ENCODE data around the gene EVA1A. TPM values are rescaled to one million over a fixed set of nuclear protein-coding genes. Genes with fewer than 3 reads are reported as not detected.
A peak's percentile ranks its signal among the peaks of the same experiment; 100 is the strongest.

The EVA1A gene
- total RNA-seq, 1 experiment from 2014 or later, result 10.8 TPM

GRCh38 chr2:75503048-75503607 lies 57.6 kb downstream of the EVA1A start:
- Histone ChIP-seq H2AFZ (no peak overlapping the region), H3K27me3 (ENCODE audit: insufficient read depth, low read depth) (no peaks in the 10 kb centered on the region), H3K4me3 (no peak overlapping the region), H3K9me2 (ENCODE audit: insufficient read depth) (no peaks in the 10 kb centered on the region), H3K4me2 (no peak overlapping the region), H3K9me3 (ENCODE audit: insufficient read depth, low read depth) (no peaks in the 10 kb centered on the region; the same call in 1 of the 2 replicates), H3K27ac (no peak overlapping the region), H3K79me2 (ENCODE audit: low read depth) (no peaks in the 10 kb centered on the region), H3K4me1 (replicated peaks; ENCODE audit: insufficient read depth) (no peaks in the 10 kb centered on the region), H4K20me1 (ENCODE audit: insufficient read depth) (no peaks in the 10 kb centered on the region), H3K36me3 (ENCODE audit: low read depth) (no peaks in the 10 kb centered on the region), H3F3A (ENCODE audit: insufficient read depth, low read depth) (no peaks in the 10 kb centered on the region)
- intact Hi-C loops (cut with micrococcal nuclease; ENCODE audit: unreplicated experiment), result no loop called here
- no peak for TF ChIP-seq EZH2 (IDR thresholded peaks at IDR 0.05; ENCODE audit: low read depth)
- TF ChIP-seq, protein P1, sequence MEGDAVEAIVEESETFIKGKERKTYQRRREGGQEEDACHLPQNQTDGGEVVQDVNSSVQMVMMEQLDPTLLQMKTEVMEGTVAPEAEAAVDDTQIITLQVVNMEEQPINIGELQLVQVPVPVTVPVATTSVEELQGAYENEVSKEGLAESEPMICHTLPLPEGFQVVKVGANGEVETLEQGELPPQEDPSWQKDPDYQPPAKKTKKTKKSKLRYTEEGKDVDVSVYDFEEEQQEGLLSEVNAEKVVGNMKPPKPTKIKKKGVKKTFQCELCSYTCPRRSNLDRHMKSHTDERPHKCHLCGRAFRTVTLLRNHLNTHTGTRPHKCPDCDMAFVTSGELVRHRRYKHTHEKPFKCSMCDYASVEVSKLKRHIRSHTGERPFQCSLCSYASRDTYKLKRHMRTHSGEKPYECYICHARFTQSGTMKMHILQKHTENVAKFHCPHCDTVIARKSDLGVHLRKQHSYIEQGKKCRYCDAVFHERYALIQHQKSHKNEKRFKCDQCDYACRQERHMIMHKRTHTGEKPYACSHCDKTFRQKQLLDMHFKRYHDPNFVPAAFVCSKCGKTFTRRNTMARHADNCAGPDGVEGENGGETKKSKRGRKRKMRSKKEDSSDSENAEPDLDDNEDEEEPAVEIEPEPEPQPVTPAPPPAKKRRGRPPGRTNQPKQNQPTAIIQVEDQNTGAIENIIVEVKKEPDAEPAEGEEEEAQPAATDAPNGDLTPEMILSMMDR (conservative IDR thresholded peaks at IDR 0.05), result no peak
- BruUV-seq (replicated peaks), result no TSS peak
- peak; percentile 45 to 53 for DNase-seq
- POLR2A ChIA-PET (ENCODE audit: unreplicated experiment), result interaction anchor here (0.5 to 0.6 kb wide), 3 partner anchors 103 to 154 kb away, joined by 3 read pairs; no protein-coding TSS in a partner anchor
- CTCF ChIA-PET, result interaction anchor here (0.6 to 1.0 kb wide), 4 partner anchors 38 to 125 kb away, joined by 3 read pairs; no protein-coding TSS in a partner anchor

DNA sequence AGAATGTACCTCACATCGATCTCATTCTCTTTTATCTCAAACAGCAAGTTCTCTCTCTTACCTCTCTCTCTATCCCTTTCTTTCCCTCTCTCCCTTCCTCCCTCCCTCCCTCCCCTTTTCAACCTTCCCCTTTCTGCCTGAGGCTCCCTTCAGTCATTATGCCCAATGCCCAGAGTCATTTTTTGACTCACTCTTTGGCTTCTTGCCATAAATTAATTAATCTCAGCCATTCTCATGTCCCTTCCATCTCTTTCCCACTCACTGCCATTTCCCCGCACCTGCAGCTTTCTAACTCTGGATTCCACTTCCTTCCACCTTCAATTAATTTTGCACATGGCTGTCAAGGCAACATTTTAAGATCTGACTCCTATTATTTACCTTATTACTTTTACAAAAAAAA lies 60.1 kb downstream of the EVA1A start:
- no peaks in the 10 kb centered on the region for H3K36me3 ChIP-seq (ENCODE audit: low read depth)
- intact Hi-C loops (cut with micrococcal nuclease; ENCODE audit: unreplicated experiment), result no loop called here
- H3K9me2 ChIP-seq (ENCODE audit: insufficient read depth), result no peaks in the 10 kb centered on the region
- CTCF ChIA-PET, result no interaction called here
- H3K9me3 ChIP-seq (ENCODE audit: insufficient read depth, low read depth), result no peaks in the 10 kb centered on the region
- H4K20me1 ChIP-seq (ENCODE audit: insufficient read depth), result no peaks in the 10 kb centered on the region
- H3K27ac ChIP-seq, result no peak overlapping the region
- H2AFZ ChIP-seq, result no peak overlapping the region
- no peak for TF ChIP-seq EZH2 (IDR thresholded peaks at IDR 0.05; ENCODE audit: low read depth)
- TF ChIP-seq, protein P1 (conservative IDR thresholded peaks at IDR 0.05), result no peak
- POLR2A ChIA-PET (ENCODE audit: unreplicated experiment), result interaction anchor here (0.7 kb wide), 1 partner anchor 9 kb away, joined by 5 read pairs; no protein-coding TSS in a partner anchor
- H3K79me2 ChIP-seq (ENCODE audit: low read depth), result no peaks in the 10 kb centered on the region
- no peak overlapping the region for H3K4me2 ChIP-seq
- no peaks in the 10 kb centered on the region for H3K4me1 ChIP-seq (replicated peaks; ENCODE audit: insufficient read depth)
- no peak for DNase-seq
- no peaks in the 10 kb centered on the region for H3K27me3 ChIP-seq (ENCODE audit: insufficient read depth, low read depth)
- H3F3A ChIP-seq (ENCODE audit: insufficient read depth, low read depth), result no peaks in the 10 kb centered on the region
- H3K4me3 ChIP-seq, result no peak overlapping the region
- no TSS peak for BruUV-seq (replicated peaks)

DNA sequence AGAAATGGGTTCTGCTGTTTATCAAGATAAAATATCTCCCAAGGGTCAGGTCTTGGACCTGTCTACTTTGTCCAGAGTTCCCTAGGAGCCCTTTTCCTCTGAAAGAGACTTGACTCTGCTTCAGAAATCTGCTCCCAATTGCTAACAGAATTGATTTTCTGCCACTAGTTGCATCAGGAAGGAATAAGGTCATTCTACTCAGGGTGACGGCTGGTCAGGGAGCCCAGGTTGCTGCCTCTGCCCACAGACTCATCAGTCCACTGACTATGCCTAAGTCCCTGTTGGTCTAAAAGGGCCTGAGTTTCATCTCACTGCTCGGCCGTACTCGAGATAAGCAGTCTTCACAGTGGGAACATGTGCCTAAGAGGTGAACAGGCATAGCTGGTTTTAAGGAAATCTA lies 61.2 kb downstream of the EVA1A start:
- H3K4me2 ChIP-seq, result no peak overlapping the region
- TF ChIP-seq, protein P1 (conservative IDR thresholded peaks at IDR 0.05), result no peak
- TF ChIP-seq EZH2 (IDR thresholded peaks at IDR 0.05; ENCODE audit: low read depth), result no peak
- intact Hi-C loops (cut with micrococcal nuclease; ENCODE audit: unreplicated experiment), result no loop called here
- no peaks in the 10 kb centered on the region for H3K36me3 ChIP-seq (ENCODE audit: low read depth)
- CTCF ChIA-PET, result no interaction called here
- no peak overlapping the region for H2AFZ ChIP-seq
- H3K79me2 ChIP-seq (ENCODE audit: low read depth), result no peaks in the 10 kb centered on the region
- no peaks in the 10 kb centered on the region for H3F3A ChIP-seq (ENCODE audit: insufficient read depth, low read depth)
- no peaks in the 10 kb centered on the region for H3K27me3 ChIP-seq (ENCODE audit: insufficient read depth, low read depth)
- H3K27ac ChIP-seq, result no peak overlapping the region
- no peaks in the 10 kb centered on the region for H3K4me1 ChIP-seq (replicated peaks; ENCODE audit: insufficient read depth)
- H3K9me2 ChIP-seq (ENCODE audit: insufficient read depth), result no peaks in the 10 kb centered on the region
- H3K9me3 ChIP-seq (ENCODE audit: insufficient read depth, low read depth), result no peaks in the 10 kb centered on the region
- no TSS peak for BruUV-seq (replicated peaks)
- no peaks in the 10 kb centered on the region for H4K20me1 ChIP-seq (ENCODE audit: insufficient read depth)
- POLR2A ChIA-PET (ENCODE audit: unreplicated experiment), result no interaction called here
- DNase-seq, result no peak
- no peak overlapping the region for H3K4me3 ChIP-seq
